GM10248 (cell line): ENCODE data around the gene PM20D1.
"Not testable (repeated sequence)": the region's sequence is repeated elsewhere in the genome, so short reads cannot be mapped to it uniquely, and the experiment has no call there.

Experiments used
- CTCF ChIA-PET: fragments of 300-600 bp; sonication (Branson Sonifier 250); formaldehyde crosslinking; extraction: SDS; loops from one replicate; lab custom pipeline; 2021; ENCODE audit warnings: antibody characterized with exemption; lab: Yijun Ruan, JAX
- POLR2A ChIA-PET: fragments of 350-650 bp; sonication (Branson Sonifier 250); formaldehyde crosslinking; extraction: SDS; loops from one replicate; lab custom pipeline; 2020; ENCODE audit warnings: antibody characterized with exemption; lab: Yijun Ruan, JAX
- DNase-seq: peaks from one replicate; pipeline ENCODE4 v3.0.0; 2012; ENCODE audit errors: extremely low spot score
- CTCF ChIP-seq: IDR thresholded peaks from 2 replicates; pipeline ENCODE4 v1.5.1; 2012; ENCODE audit warnings: mild to moderate bottlenecking, low read depth; ENCODE audit errors: extremely low read depth, missing control alignments, control extremely low read depth

The PM20D1 gene

GRCh38 chr1:205879974-205880373, 30.0 kb upstream of the PM20D1 start:
- ChIA-PET CTCF (no interaction called here), POLR2A (no interaction called here)
- DNase-seq, result no peak
- TF ChIP-seq CTCF, result no peak

GRCh38 chr1:205878026-205878425, 28.1 kb upstream of the PM20D1 start:
- no peak for TF ChIP-seq CTCF
- DNase-seq, result no peak
- ChIA-PET CTCF (no interaction called here), POLR2A (no interaction called here)

GRCh38 chr1:205873148-205873547, 23.2 kb upstream of the PM20D1 start:
- DNase-seq, CTCF ChIA-PET: not testable (repeated sequence)

GRCh38 chr1:205870236-205870635, 20.3 kb upstream of the PM20D1 start:
- ChIA-PET CTCF (no interaction called here), POLR2A (no interaction called here)
- no peak for DNase-seq
- no peak for TF ChIP-seq CTCF

More at GRCh38 chr1:205873148-205873547, 23.2 kb upstream of the PM20D1 start:
- POLR2A ChIA-PET, result not testable (repeated sequence)

GRCh38 chr1:205861540-205861939, 11.6 kb upstream of the PM20D1 start:
- CTCF ChIA-PET, result no interaction called here
- POLR2A ChIA-PET, result no interaction called here
- no peak for DNase-seq
- TF ChIP-seq CTCF, result no peak

- POLR2A ChIA-PET, result no interaction called here
- no peak for DNase-seq
- CTCF ChIA-PET, result interaction anchor here (0.9 to 1.6 kb wide), 3 partner anchors 66 to 200 kb away, joined by 3 to 6 read pairs (median 4); no protein-coding TSS in a partner anchor
- TF ChIP-seq CTCF, result no peak
These were observed 8.4 kb upstream of the PM20D1 start for GRCh38 chr1:205858141-205858961.

- CTCF ChIA-PET, DNase-seq, POLR2A ChIA-PET: not testable (repeated sequence)
These were observed 7.6 kb upstream of the PM20D1 start for GRCh38 chr1:205857501-205857900.
